H1 (cell line): ENCODE measurements around the gene HSPA1A.
"Not testable (repeated sequence)": the region's sequence is repeated elsewhere in the genome, so short reads cannot be mapped to it uniquely, and the experiment has no call there.

Experiments used
- ASH2L ChIP-seq: fragments of 200-600, 300-600 bp; sonication (generic); IDR thresholded peaks from one replicate; pipeline ENCODE4 v1.7.1; 2017; ENCODE audit warnings: low read length
- POLR2A ChIP-seq, 2 experiments: IDR thresholded peaks; 1 replicate in 1 of 2; 2 replicates in 1 of 2; pipeline ENCODE4 v1.6.1; 2011; ENCODE audit warnings: low read depth in 2 of 2, low read length in 2 of 2, mild to moderate bottlenecking in 2 of 2; ENCODE audit errors: control extremely low read depth in 1 of 2
- RXRA ChIP-seq: IDR thresholded peaks from 2 replicates; pipeline ENCODE4 v1.6.1; 2011; ENCODE audit warnings: low read depth, mild to moderate bottlenecking, low read length, moderate library complexity; ENCODE audit not compliant: insufficient read depth
- TEAD4 ChIP-seq: IDR thresholded peaks from 2 replicates; pipeline ENCODE4 v1.6.1; 2012; ENCODE audit warnings: low read depth, low read length, inconsistent platforms, mixed read lengths

DNA sequence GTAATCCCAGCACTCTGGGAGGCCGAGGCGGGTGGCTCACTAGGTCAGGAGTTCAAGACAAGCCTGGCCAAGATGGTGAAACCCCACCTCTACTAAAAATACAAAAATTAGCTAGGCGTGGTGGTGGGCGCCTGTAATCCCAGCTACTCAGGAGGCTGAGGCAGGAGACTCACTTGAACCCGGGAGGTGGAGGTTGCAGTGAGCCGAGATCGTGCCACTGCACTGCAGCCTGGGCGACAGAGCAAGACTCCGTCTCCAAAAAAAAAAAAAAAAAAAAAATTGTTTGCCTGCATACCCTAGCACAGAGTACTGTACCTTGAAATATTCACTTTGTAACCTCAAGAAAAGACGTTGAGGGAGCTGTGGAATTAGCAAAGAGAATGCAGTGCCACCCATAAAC lies 5.1 kb downstream of the HSPA1A start:
- TF ChIP-seq TEAD4; POLR2A (IDR thresholded peaks at IDR 0.05; ENCODE audit: control extremely low read depth in 1 of 2, low read depth in 2 of 2, low read length in 2 of 2); ASH2L; RXRA: not testable (repeated sequence)
